Tibial artery (tissue), 4 donors: Measurements from ENCODE around the gene ERLIN1.
"Not testable (repeated sequence)": the region's sequence is repeated elsewhere in the genome, so short reads cannot be mapped to it uniquely, and the experiment has no call there.

Source experiments
- DNase-seq, 2 donors: peaks; one replicate each; pipeline ENCODE4 v3.0.0-alpha.2; 2019
- H3K27ac ChIP-seq, 2 donors: fragments of 200-600 bp; sonication (generic) in 1 of 2; 1 replicate in 1 of 2; 2 replicates in 1 of 2; pipeline ENCODE4 v1.5.1; 2018 to 2019; ENCODE audit warnings: mild to moderate bottlenecking in 1 of 2
- H3K27me3 ChIP-seq, 2 donors: fragments of 200-600 bp; sonication (generic) in 1 of 2; one replicate each; pipeline versions ENCODE4 v1.5.1 to v1.6.0; 2016 to 2019
- H3K36me3 ChIP-seq, 3 donors: fragments of 200-600 bp; sonication (generic) in 2 of 3; one replicate each; pipeline ENCODE4 v1.5.1; 2016 to 2019; ENCODE audit warnings: mild to moderate bottlenecking in 2 of 3
- H3K4me1 ChIP-seq, 4 donors: fragments of 200-600 bp; sonication (generic) in 2 of 4; 1 replicate in 3 of 4; 2 replicates in 1 of 4; pipeline ENCODE4 v1.5.1; 2016 to 2019
- H3K4me3 ChIP-seq, 2 donors: fragments of 200-600 bp; sonication (generic) in 1 of 2; 1 replicate in 1 of 2; 2 replicates in 1 of 2; pipeline ENCODE4 v1.5.1; 2018 to 2019; ENCODE audit warnings: mild to moderate bottlenecking in 2 of 2
- H3K9me3 ChIP-seq, 3 donors: fragments of 200-600 bp; sonication (generic) in 1 of 3; one replicate each; pipeline ENCODE4 v1.5.1; 2016 to 2019
- CTCF ChIP-seq, 2 experiments: fragments of 200-600 bp in 1 of 2; fragments of 450-650 bp in 1 of 2; IDR thresholded peaks; one replicate each; pipeline ENCODE4 v1.5.1; 2017 to 2019; ENCODE audit warnings: antibody characterized with exemption in 2 of 2, mild to moderate bottlenecking in 1 of 2, moderate library complexity in 1 of 2
- intact Hi-C: fragments of 100-400 bp; cut with DNase I; formaldehyde crosslinking; loops from one replicate; pipeline ENCODE4 v1.15.0; 2023; ENCODE audit warnings: low total_unique reads

ERLIN1 gene

GRCh38 chr10:100133801-100134200 lies 52.0 kb downstream of the ERLIN1 start:
- H3K9me3 ChIP-seq = no peaks in the 10 kb centered on the region
- intact Hi-C loops = no loop called here
- H3K36me3 ChIP-seq = no peaks in the 10 kb centered on the region
- H3K4me3 ChIP-seq = no peak overlapping the region
- DNase-seq = no peak
- TF ChIP-seq CTCF (IDR thresholded peaks at IDR 0.05) = no peak
- H3K27ac ChIP-seq = no peak overlapping the region
- no peaks in the 10 kb centered on the region for H3K4me1 ChIP-seq
- peaks cover 0 to 15% of the 10 kb centered on the region in 2 donors for H3K27me3 ChIP-seq

- no peaks in the 10 kb centered on the region for H3K4me1 ChIP-seq
- no peak overlapping the region for H3K4me3 ChIP-seq
- DNase-seq = no peak
- H3K27me3 ChIP-seq = peaks cover 0 to 15% of the 10 kb centered on the region in 2 donors
- H3K27ac ChIP-seq = no peak overlapping the region
- TF ChIP-seq CTCF (IDR thresholded peaks at IDR 0.05) = no peak
- no peaks in the 10 kb centered on the region for H3K9me3 ChIP-seq
- intact Hi-C loops = no loop called here
- no peaks in the 10 kb centered on the region for H3K36me3 ChIP-seq
Measured at GRCh38 chr10:100132427-100132826, 53.4 kb downstream of the ERLIN1 start.

GRCh38 chr10:100131571-100131970 lies 54.3 kb downstream of the ERLIN1 start:
- intact Hi-C loops = no loop called here
- Histone ChIP-seq H3K9me3 (no peaks in the 10 kb centered on the region), H3K27ac (no peak overlapping the region), H3K4me1 (no peaks in the 10 kb centered on the region), H3K36me3 (no peaks in the 10 kb centered on the region), H3K27me3 (peaks cover 0 to 15% of the 10 kb centered on the region in 2 donors), H3K4me3 (no peak overlapping the region)
- DNase-seq = no peak
- TF ChIP-seq CTCF (IDR thresholded peaks at IDR 0.05) = no peak

GRCh38 chr10:100130831-100131230 lies 55.0 kb downstream of the ERLIN1 start:
- H3K4me1 ChIP-seq = no peaks in the 10 kb centered on the region
- no peak for DNase-seq
- peaks cover 0 to 15% of the 10 kb centered on the region in 2 donors for H3K27me3 ChIP-seq
- H3K27ac ChIP-seq = no peak overlapping the region
- intact Hi-C loops = no loop called here
- H3K9me3 ChIP-seq = no peaks in the 10 kb centered on the region
- H3K4me3 ChIP-seq = no peak overlapping the region
- no peaks in the 10 kb centered on the region for H3K36me3 ChIP-seq
- TF ChIP-seq CTCF (IDR thresholded peaks at IDR 0.05) = no peak

- intact Hi-C loops = no loop called here
- TF ChIP-seq CTCF (IDR thresholded peaks at IDR 0.05) = no peak
- H3K4me1 ChIP-seq = no peaks in the 10 kb centered on the region
- H3K27ac ChIP-seq = no peak overlapping the region
- no peak overlapping the region for H3K4me3 ChIP-seq
- H3K36me3 ChIP-seq = no peaks in the 10 kb centered on the region
- DNase-seq = no peak
- peaks cover 0 to 11% of the 10 kb centered on the region in 2 donors for H3K27me3 ChIP-seq
- H3K9me3 ChIP-seq = no peaks in the 10 kb centered on the region
Measured at GRCh38 chr10:100129424-100129823, 56.4 kb downstream of the ERLIN1 start.

- Histone ChIP-seq H3K4me3 (no peak overlapping the region), H3K36me3 (no peaks in the 10 kb centered on the region), H3K4me1 (no peaks in the 10 kb centered on the region), H3K27me3 (peaks cover 0 to 11% of the 10 kb centered on the region in 2 donors), H3K9me3 (no peaks in the 10 kb centered on the region), H3K27ac (no peak overlapping the region)
- no peak for DNase-seq
- intact Hi-C loops = no loop called here
- no peak for TF ChIP-seq CTCF (IDR thresholded peaks at IDR 0.05)
Measured at GRCh38 chr10:100128951-100129350, 56.9 kb downstream of the ERLIN1 start.

- H3K27ac ChIP-seq, H3K4me3 ChIP-seq, H3K27me3 ChIP-seq, H3K36me3 ChIP-seq, H3K9me3 ChIP-seq, intact Hi-C loops, DNase-seq, H3K4me1 ChIP-seq: not testable (repeated sequence)
Measured at GRCh38 chr10:100125335-100125734, 60.5 kb downstream of the ERLIN1 start.
